Hepatocyte (in vitro differentiated cells): ENCODE measurements around the gene SLAMF7. TPM values are rescaled to one million over a fixed set of nuclear protein-coding genes. Genes with fewer than 3 reads are reported as not detected.

Source experiments
- DNase-seq: peaks from one replicate; pipeline ENCODE4 v3.0.0-alpha.2; 2016; ENCODE audit warnings: low spot score
- H2AFZ ChIP-seq: fragments of 200-600 bp; sonication (generic); 2 replicates; pipeline ENCODE4 v1.6.0; 2016; ENCODE audit warnings: antibody characterized with exemption, mild to moderate bottlenecking
- H3K27ac ChIP-seq: fragments of 200-600 bp; sonication (generic); 2 replicates; pipeline ENCODE4 v1.5.1; 2016; ENCODE audit warnings: mild to moderate bottlenecking
- H3K27me3 ChIP-seq: fragments of 200-600 bp; sonication (generic); 2 replicates; pipeline ENCODE4 v1.6.1; 2016
- H3K36me3 ChIP-seq: fragments of 200-600 bp; sonication (generic); replicated peaks from 2 replicates; pipeline ENCODE4 v1.5.1; 2016; ENCODE audit warnings: low read depth; ENCODE audit not compliant: insufficient read depth
- H3K4me1 ChIP-seq: fragments of 200-600 bp; sonication (generic); 2 replicates; pipeline ENCODE4 v1.5.1; 2016; ENCODE audit warnings: mild to moderate bottlenecking, moderate library complexity; ENCODE audit not compliant: insufficient read depth
- H3K4me2 ChIP-seq: fragments of 200-600 bp; sonication (generic); 2 replicates; pipeline ENCODE4 v1.6.0; 2016
- H3K4me3 ChIP-seq: fragments of 200-600 bp; sonication (generic); 2 replicates; pipeline ENCODE4 v1.5.1; 2016; ENCODE audit warnings: mild to moderate bottlenecking
- H3K79me2 ChIP-seq: fragments of 200-600 bp; sonication (generic); 2 replicates; pipeline ENCODE4 v1.6.0; 2017; ENCODE audit warnings: mild to moderate bottlenecking
- H3K9me2 ChIP-seq: fragments of 200-600 bp; sonication (generic); replicated peaks from 2 replicates; pipeline ENCODE4 v1.6.0; 2017; ENCODE audit warnings: mild to moderate bottlenecking; ENCODE audit not compliant: insufficient read depth
- H3K9me3 ChIP-seq: fragments of 200-600 bp; sonication (generic); 2 replicates; pipeline ENCODE4 v1.5.1; 2016; ENCODE audit warnings: low read depth, mild to moderate bottlenecking
- H4K20me1 ChIP-seq: fragments of 200-600 bp; sonication (generic); 2 replicates; pipeline ENCODE4 v1.6.0; 2016; ENCODE audit warnings: mild to moderate bottlenecking; ENCODE audit not compliant: insufficient read depth, poor library complexity, severe bottlenecking
- CTCF ChIP-seq: fragments of 200-600 bp; sonication (generic); IDR thresholded peaks from 2 replicates; pipeline ENCODE4 v1.5.1; 2016; ENCODE audit warnings: antibody characterized with exemption, mild to moderate bottlenecking; ENCODE audit not compliant: poor library complexity
- EZH2 ChIP-seq: fragments of 200-600 bp; sonication (generic); IDR thresholded peaks from 2 replicates; pipeline ENCODE4 v1.6.1; 2016; ENCODE audit warnings: antibody characterized with exemption, mild to moderate bottlenecking, borderline replicate concordance
- EZH2phosphoT487 ChIP-seq: fragments of 200-600 bp; sonication (generic); IDR thresholded peaks from one replicate; pipeline ENCODE4 v1.6.1; 2018; ENCODE audit warnings: antibody characterized with exemption, mild to moderate bottlenecking, low read depth, moderate library complexity; ENCODE audit not compliant: unreplicated experiment, severe bottlenecking
- WGBS: methylation state at CpG from one replicate; pipeline ENCODE4 v1.1.6; 2016; ENCODE audit warnings: low lambda C conversion rate; ENCODE audit errors: missing lambda C conversion rate; 5-methylcytosine and 5-hydroxymethylcytosine counted together
- polyA plus RNA-seq: library from polyadenylated mRNA; unstranded; fragments of >200 nt; fragmentation: Nextera tagmentation; extraction: Ambion mirVana; gene quantifications from 2 replicates; pipeline ENCODE4 v1.2.1, GENCODE V29; 2016
- total RNA-seq: library from RNA; depleted of rRNA; stranded (reverse); fragments of >200 nt; gene quantifications from 2 replicates; pipeline ENCODE4 v1.2.3, GENCODE V29; 2014

Gene SLAMF7
- total and polyA plus RNA-seq, 2 experiments from 2014 or later = 0.07 TPM; not detected in 1

GRCh38 chr1:160776178-160776577 is 37.1 kb downstream of the SLAMF7 start:
- Histone ChIP-seq H4K20me1 (no peaks in the 10 kb centered on the region), H3K4me2 (no peak overlapping the region), H3K9me3 (no peaks in the 10 kb centered on the region), H3K36me3 (no peaks in the 10 kb centered on the region), H3K27ac (no peak overlapping the region), H3K27me3 (no peaks in the 10 kb centered on the region), H3K79me2 (no peaks in the 10 kb centered on the region), H3K4me1 (peaks cover 4% of the 10 kb centered on the region), H3K4me3 (no peak overlapping the region), H2AFZ (no peak overlapping the region), H3K9me2 (no peaks in the 10 kb centered on the region)
- DNase-seq = no peak
- TF ChIP-seq CTCF = no peak
- WGBS = 100% methylated on average over 1 of the region's 1 CpG

GRCh38 chr1:160777486-160778089 is 38.5 kb downstream of the SLAMF7 start:
- peaks cover 14% of the 10 kb centered on the region for H3K4me1 ChIP-seq
- H3K9me2 ChIP-seq = no peaks in the 10 kb centered on the region
- no peak overlapping the region for H3K27ac ChIP-seq
- H2AFZ ChIP-seq = no peak overlapping the region
- H3K9me3 ChIP-seq = no peaks in the 10 kb centered on the region
- TF ChIP-seq EZH2 (no peak), CTCF (peak; percentile 43)
- no peak overlapping the region for H3K4me3 ChIP-seq
- no peaks in the 10 kb centered on the region for H3K27me3 ChIP-seq
- no peaks in the 10 kb centered on the region for H3K79me2 ChIP-seq
- H3K4me2 ChIP-seq = no peak overlapping the region
- no peaks in the 10 kb centered on the region for H4K20me1 ChIP-seq
- peak; percentile 54 for DNase-seq
- no peaks in the 10 kb centered on the region for H3K36me3 ChIP-seq
- WGBS = 65% methylated on average over 7 of the region's 7 CpGs

GRCh38 chr1:160778976-160779375 is 39.9 kb downstream of the SLAMF7 start:
- Histone ChIP-seq H3K4me1 (peaks cover 14% of the 10 kb centered on the region), H2AFZ (no peak overlapping the region), H3K9me3 (no peaks in the 10 kb centered on the region), H3K4me2 (no peak overlapping the region), H3K9me2 (no peaks in the 10 kb centered on the region), H3K27ac (no peak overlapping the region), H3K36me3 (no peaks in the 10 kb centered on the region), H4K20me1 (no peaks in the 10 kb centered on the region), H3K4me3 (no peak overlapping the region), H3K27me3 (no peaks in the 10 kb centered on the region), H3K79me2 (no peaks in the 10 kb centered on the region)
- TF ChIP-seq CTCF (no peak), EZH2phosphoT487 (no peak), EZH2 (no peak)
- no peak for DNase-seq
- 87% methylated on average over 6 of the region's 6 CpGs for WGBS
